ENCODE data around the gene COA1. TPM values are rescaled to one million over a fixed set of nuclear protein-coding genes. Genes with fewer than 3 reads are reported as not detected.

Gene COA1
- total RNA-seq, 6 experiments from 2014 or later: 52.5 to 61.5 (median 57.3) TPM

DNA sequence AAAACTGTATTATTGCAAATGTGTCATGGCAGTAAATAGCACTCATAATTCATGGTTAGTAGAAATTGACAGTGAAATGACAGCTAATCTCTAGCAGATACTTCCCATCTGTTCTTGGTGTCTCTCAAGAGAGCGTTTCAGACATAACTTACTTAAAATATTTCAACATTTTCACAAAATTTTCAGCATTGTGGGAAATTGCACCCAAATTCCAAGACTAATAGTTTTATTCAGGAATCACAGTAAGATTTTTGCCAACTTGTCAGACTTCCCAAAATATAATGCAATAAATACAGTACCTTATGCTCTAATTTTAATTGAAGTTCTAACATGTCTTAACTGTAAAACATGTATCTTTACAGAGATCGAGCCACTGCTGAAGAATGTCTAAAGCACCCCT, 105.2 kb downstream of the COA1 start:
- no peak for DNase-seq

DNA sequence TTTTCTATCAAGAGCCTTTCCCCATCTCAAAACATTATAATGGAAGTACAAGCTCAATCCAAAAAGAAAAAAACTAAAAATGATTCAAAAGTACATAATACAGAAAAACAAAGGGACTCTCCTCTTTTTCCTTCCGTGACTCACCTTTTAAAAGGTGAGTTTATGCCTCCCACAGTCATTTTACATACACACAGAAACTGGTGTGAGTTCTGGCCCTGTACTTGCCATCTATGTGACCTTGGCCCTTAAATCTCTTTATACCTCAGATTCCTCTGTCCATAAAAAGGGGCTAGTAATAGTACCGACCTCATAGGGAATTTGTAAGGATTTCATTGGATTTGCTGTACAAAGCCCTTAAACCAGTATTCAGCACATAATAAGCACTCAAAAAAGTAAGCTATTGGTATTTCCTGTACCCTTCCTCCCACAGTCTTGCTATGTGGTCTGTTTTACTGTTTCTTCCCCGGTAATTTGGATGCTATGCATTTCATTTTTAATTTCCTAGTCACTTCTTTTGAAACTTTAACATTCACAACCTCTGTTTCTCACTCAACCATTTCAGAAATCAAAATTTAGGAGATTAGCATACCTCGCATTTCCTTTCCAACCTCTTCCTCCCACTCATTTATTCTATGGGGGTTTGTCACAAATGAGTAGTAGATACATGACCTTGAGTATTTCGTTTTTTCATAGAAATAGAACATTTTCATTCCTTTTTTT, 107.4 kb downstream of the COA1 start:
- Mint-ChIP-seq H3K4me3 (peak overlapping the region; percentile 18), H3K27ac (peak overlapping the region; percentile 71), H3K4me1 (ENCODE audit: low read depth) (peaks cover 51% of the 10 kb centered on the region), H3K36me3 (ENCODE audit: low read depth) (peaks cover 36% of the 10 kb centered on the region), H3K9me3 (no peaks in the 10 kb centered on the region), H3K27me3 (ENCODE audit: insufficient read depth) (peaks cover 2% of the 10 kb centered on the region; the same call in 1 of the 2 replicates)
- TF ChIP-seq, protein P1, sequence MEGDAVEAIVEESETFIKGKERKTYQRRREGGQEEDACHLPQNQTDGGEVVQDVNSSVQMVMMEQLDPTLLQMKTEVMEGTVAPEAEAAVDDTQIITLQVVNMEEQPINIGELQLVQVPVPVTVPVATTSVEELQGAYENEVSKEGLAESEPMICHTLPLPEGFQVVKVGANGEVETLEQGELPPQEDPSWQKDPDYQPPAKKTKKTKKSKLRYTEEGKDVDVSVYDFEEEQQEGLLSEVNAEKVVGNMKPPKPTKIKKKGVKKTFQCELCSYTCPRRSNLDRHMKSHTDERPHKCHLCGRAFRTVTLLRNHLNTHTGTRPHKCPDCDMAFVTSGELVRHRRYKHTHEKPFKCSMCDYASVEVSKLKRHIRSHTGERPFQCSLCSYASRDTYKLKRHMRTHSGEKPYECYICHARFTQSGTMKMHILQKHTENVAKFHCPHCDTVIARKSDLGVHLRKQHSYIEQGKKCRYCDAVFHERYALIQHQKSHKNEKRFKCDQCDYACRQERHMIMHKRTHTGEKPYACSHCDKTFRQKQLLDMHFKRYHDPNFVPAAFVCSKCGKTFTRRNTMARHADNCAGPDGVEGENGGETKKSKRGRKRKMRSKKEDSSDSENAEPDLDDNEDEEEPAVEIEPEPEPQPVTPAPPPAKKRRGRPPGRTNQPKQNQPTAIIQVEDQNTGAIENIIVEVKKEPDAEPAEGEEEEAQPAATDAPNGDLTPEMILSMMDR (IDR thresholded peaks at IDR 0.05): no peak
- DNase-seq: no peak

More for the DNA sequence above, 105.2 kb downstream of the COA1 start:
- no peak overlapping the region for H3K27ac Mint-ChIP-seq
- H3K27me3 Mint-ChIP-seq (ENCODE audit: insufficient read depth): peaks cover 2% of the 10 kb centered on the region
- TF ChIP-seq, protein P1 (IDR thresholded peaks at IDR 0.05): no peak
- H3K4me3 Mint-ChIP-seq: no peak overlapping the region
- peaks cover 72% of the 10 kb centered on the region for H3K4me1 Mint-ChIP-seq (ENCODE audit: low read depth)
- H3K36me3 Mint-ChIP-seq (ENCODE audit: low read depth): peaks cover 56% of the 10 kb centered on the region
- H3K9me3 Mint-ChIP-seq: no peaks in the 10 kb centered on the region

DNA sequence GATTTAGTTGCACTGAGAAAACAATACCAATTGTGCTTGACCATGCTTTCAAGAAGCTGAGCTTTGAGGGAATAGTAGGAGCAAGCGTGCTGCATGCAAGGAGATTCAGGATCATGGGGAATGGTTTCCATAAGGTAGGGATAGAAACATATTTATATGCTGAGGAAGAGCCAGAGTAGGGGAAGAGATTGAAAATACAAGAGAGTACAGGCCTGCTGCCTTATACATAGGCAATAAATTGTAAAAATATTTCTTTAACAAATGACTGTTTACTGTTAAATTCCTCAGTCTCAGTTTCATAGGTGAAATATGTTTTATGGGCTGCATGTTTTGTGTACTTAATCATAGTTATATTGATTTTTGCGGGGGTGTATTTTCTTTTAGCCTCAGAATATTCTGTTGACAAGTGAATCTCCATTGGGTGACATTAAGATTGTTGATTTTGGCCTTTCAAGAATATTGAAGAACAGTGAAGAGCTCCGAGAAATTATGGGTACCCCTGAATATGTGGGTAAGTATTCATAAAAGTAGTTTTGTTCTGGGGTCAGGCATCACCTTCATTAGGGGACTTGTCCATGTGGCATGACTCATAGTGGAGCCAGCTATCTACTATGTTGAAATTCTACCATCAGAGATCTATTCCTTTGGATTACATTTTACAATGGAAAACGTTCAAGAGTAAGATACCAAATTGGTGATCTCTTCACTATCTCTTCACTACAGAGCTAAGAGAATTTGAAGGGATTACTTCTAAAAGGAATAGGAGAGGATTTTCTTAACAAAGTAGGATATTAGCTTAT, 109.9 kb downstream of the COA1 start:
- Mint-ChIP-seq H3K4me1 (ENCODE audit: low read depth) (peaks cover 37% of the 10 kb centered on the region), H3K4me3 (no peak overlapping the region), H3K36me3 (ENCODE audit: low read depth) (peaks cover 32% of the 10 kb centered on the region), H3K27ac (no peak overlapping the region), H3K9me3 (no peaks in the 10 kb centered on the region), H3K27me3 (ENCODE audit: insufficient read depth) (peaks cover 2% of the 10 kb centered on the region; the same call in 1 of the 2 replicates)
- DNase-seq: no peak
- TF ChIP-seq, protein P1 (IDR thresholded peaks at IDR 0.05): no peak

DNA sequence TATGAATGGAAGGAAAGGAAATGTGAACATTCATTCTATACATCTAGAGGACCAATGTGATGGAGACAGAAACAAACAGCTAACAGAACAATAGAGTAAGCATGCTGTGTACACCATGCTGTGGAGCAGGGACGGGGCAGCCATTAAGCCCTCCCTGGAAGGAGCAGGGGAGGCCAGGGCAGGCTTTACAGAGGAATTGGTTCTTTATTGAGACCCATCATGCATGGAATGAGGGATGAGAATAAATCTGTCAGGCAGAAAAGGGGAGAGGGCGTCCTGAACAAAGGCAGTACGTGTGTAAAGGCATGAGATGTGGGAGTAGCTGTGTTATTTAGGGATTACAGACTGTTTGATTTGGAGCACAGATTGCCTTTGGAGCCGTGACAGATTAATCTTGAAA, 111.2 kb downstream of the COA1 start:
- H3K4me1 Mint-ChIP-seq (ENCODE audit: low read depth): peaks cover 47% of the 10 kb centered on the region
- TF ChIP-seq, protein P1 (IDR thresholded peaks at IDR 0.05): no peak
- H3K36me3 Mint-ChIP-seq (ENCODE audit: low read depth): peaks cover 30% of the 10 kb centered on the region
- no peaks in the 10 kb centered on the region for H3K9me3 Mint-ChIP-seq
- no peak overlapping the region for H3K4me3 Mint-ChIP-seq
- no peak overlapping the region for H3K27ac Mint-ChIP-seq
- peaks cover 2% of the 10 kb centered on the region for H3K27me3 Mint-ChIP-seq (ENCODE audit: insufficient read depth)
- no peak for DNase-seq

DNA sequence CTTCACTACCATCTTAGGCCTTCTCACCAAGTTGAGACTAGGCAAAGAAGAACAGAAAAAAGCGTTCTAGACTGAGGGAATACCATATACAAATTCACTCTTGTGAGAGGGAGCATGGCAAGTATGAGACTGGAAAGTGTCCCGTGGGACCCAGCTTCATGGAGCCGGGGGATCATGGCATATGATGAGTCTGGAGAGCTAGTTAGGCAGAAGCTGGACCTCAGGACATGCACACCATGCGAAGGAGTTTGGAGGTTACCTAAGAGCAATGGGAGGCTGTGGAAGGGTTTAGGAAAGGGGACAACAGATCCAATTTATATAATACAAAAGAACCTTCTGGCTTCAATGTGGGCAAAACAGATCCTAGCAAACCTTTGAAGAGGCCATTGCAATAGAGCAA, 112.3 kb downstream of the COA1 start:
- H3K4me3 Mint-ChIP-seq: no peak overlapping the region
- no peak for DNase-seq
- H3K36me3 Mint-ChIP-seq (ENCODE audit: low read depth): peaks cover 30% of the 10 kb centered on the region
- H3K9me3 Mint-ChIP-seq: no peaks in the 10 kb centered on the region
- H3K4me1 Mint-ChIP-seq (ENCODE audit: low read depth): peaks cover 47% of the 10 kb centered on the region
- peaks cover 2% of the 10 kb centered on the region for H3K27me3 Mint-ChIP-seq (ENCODE audit: insufficient read depth)
- TF ChIP-seq, protein P1 (IDR thresholded peaks at IDR 0.05): no peak
- no peak overlapping the region for H3K27ac Mint-ChIP-seq
